ENCODE measurements around the gene EYA3.

The EYA3 gene

GRCh38 chr1:27956761-27957160 lies 131.6 kb downstream of the EYA3 start:
- no peak for FAIRE-seq

GRCh38 chr1:27955076-27955475 lies 133.3 kb downstream of the EYA3 start:
- no peak for DNase-seq (ENCODE audit: extremely low spot score, insufficient read length, low read depth)
- FAIRE-seq: no peak

More at GRCh38 chr1:27956761-27957160, 131.6 kb downstream of the EYA3 start:
- no peak for DNase-seq (ENCODE audit: extremely low spot score, insufficient read length, low read depth)

- FAIRE-seq: no peak
- DNase-seq (ENCODE audit: extremely low spot score, insufficient read length, low read depth): no peak
These were observed 134.2 kb downstream of the EYA3 start for GRCh38 chr1:27954186-27954585.

- no peak for FAIRE-seq
- DNase-seq (ENCODE audit: extremely low spot score, insufficient read length, low read depth): no peak
These were observed 136.3 kb downstream of the EYA3 start for GRCh38 chr1:27952147-27952546.

- DNase-seq (ENCODE audit: extremely low spot score, insufficient read length, low read depth): no peak
- no peak for FAIRE-seq
These were observed 137.0 kb downstream of the EYA3 start for GRCh38 chr1:27951396-27951795.

- no peak for FAIRE-seq
- no peak for DNase-seq (ENCODE audit: extremely low spot score, insufficient read length, low read depth)
These were observed 139.4 kb downstream of the EYA3 start for GRCh38 chr1:27949027-27949426.

- DNase-seq (ENCODE audit: extremely low spot score, insufficient read length, low read depth): no peak
- FAIRE-seq: no peak
These were observed 143.4 kb downstream of the EYA3 start for GRCh38 chr1:27945020-27945419.

GRCh38 chr1:27941671-27942540 lies 146.5 kb downstream of the EYA3 start:
- FAIRE-seq (no peak), DNase-seq (ENCODE audit: extremely low spot score, insufficient read length, low read depth) (no peak)

- FAIRE-seq (no peak), DNase-seq (ENCODE audit: extremely low spot score, insufficient read length, low read depth) (no peak)
These were observed 147.4 kb downstream of the EYA3 start for GRCh38 chr1:27940870-27941560.

- DNase-seq (ENCODE audit: extremely low spot score, insufficient read length, low read depth): no peak
- no peak for FAIRE-seq
These were observed 148.1 kb downstream of the EYA3 start for GRCh38 chr1:27940297-27940696.

- FAIRE-seq: no peak
- no peak for DNase-seq (ENCODE audit: extremely low spot score, insufficient read length, low read depth)
These were observed 149.9 kb downstream of the EYA3 start for GRCh38 chr1:27938488-27938887.

GRCh38 chr1:27937524-27937836 lies 150.9 kb downstream of the EYA3 start:
- no peak for DNase-seq (ENCODE audit: extremely low spot score, insufficient read length, low read depth)
- no peak for FAIRE-seq

GRCh38 chr1:27936370-27936769 lies 152.0 kb downstream of the EYA3 start:
- no peak for DNase-seq (ENCODE audit: extremely low spot score, insufficient read length, low read depth)
- no peak for FAIRE-seq

GRCh38 chr1:27935721-27936120 lies 152.7 kb downstream of the EYA3 start:
- FAIRE-seq (no peak), DNase-seq (ENCODE audit: extremely low spot score, insufficient read length, low read depth) (no peak)

- FAIRE-seq: no peak
- no peak for DNase-seq (ENCODE audit: extremely low spot score, insufficient read length, low read depth)
These were observed 153.4 kb downstream of the EYA3 start, which contains the start of gene SMPDL3B for GRCh38 chr1:27934818-27935549. SMPDL3B (plus strand) TSS chr1:27935000; CDS start chr1:27935184, 184 bp downstream.

- FAIRE-seq (no peak), DNase-seq (ENCODE audit: extremely low spot score, insufficient read length, low read depth) (no peak)
These were observed 156.7 kb downstream of the EYA3 start for GRCh38 chr1:27931759-27932158.

GRCh38 chr1:27931184-27931583 lies 157.2 kb downstream of the EYA3 start:
- no peak for DNase-seq (ENCODE audit: extremely low spot score, insufficient read length, low read depth)

GRCh38 chr1:27928216-27928954 lies 160.0 kb downstream of the EYA3 start:
- FAIRE-seq: no peak
- DNase-seq (ENCODE audit: extremely low spot score, insufficient read length, low read depth): no peak

More at GRCh38 chr1:27931184-27931583, 157.2 kb downstream of the EYA3 start:
- FAIRE-seq: no peak

GRCh38 chr1:27922272-27922671 lies 166.1 kb downstream of the EYA3 start:
- FAIRE-seq: no peak
- DNase-seq (ENCODE audit: extremely low spot score, insufficient read length, low read depth): no peak

Measured in GM18507 (cell line).